Measurements from ENCODE around the gene FPR2. TPM values are rescaled to one million over a fixed set of nuclear protein-coding genes. Genes with fewer than 3 reads are reported as not detected.

The FPR2 gene
- total and polyA plus RNA-seq, 9 of the 15 experiments (the other 6 are each of a cell fraction or from before 2014, with no cell fraction given), result 0.03 to 0.15 (median 0.07) TPM; not detected in 6

DNA sequence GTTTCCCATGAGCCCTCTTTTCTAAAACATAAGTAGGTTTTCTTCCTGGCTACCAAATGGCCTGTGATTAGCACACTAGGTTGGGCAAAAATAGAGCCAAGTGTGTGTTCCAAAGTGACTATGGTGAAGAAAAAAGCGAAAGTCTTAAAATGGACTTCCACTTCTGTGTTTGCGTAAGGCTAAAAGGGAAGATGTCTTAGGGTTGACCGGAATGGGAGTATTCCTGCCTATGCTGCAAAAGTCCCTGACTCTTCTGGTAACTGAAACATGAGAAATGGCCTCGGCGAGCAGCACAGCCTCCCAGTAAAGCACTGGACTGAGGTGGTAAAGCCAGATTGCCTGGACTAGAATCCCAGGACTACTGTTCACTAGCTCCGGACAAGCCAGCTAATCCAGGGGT lies 6.9 kb upstream of the FPR2 start (continued):
- TF ChIP-seq, protein P1, sequence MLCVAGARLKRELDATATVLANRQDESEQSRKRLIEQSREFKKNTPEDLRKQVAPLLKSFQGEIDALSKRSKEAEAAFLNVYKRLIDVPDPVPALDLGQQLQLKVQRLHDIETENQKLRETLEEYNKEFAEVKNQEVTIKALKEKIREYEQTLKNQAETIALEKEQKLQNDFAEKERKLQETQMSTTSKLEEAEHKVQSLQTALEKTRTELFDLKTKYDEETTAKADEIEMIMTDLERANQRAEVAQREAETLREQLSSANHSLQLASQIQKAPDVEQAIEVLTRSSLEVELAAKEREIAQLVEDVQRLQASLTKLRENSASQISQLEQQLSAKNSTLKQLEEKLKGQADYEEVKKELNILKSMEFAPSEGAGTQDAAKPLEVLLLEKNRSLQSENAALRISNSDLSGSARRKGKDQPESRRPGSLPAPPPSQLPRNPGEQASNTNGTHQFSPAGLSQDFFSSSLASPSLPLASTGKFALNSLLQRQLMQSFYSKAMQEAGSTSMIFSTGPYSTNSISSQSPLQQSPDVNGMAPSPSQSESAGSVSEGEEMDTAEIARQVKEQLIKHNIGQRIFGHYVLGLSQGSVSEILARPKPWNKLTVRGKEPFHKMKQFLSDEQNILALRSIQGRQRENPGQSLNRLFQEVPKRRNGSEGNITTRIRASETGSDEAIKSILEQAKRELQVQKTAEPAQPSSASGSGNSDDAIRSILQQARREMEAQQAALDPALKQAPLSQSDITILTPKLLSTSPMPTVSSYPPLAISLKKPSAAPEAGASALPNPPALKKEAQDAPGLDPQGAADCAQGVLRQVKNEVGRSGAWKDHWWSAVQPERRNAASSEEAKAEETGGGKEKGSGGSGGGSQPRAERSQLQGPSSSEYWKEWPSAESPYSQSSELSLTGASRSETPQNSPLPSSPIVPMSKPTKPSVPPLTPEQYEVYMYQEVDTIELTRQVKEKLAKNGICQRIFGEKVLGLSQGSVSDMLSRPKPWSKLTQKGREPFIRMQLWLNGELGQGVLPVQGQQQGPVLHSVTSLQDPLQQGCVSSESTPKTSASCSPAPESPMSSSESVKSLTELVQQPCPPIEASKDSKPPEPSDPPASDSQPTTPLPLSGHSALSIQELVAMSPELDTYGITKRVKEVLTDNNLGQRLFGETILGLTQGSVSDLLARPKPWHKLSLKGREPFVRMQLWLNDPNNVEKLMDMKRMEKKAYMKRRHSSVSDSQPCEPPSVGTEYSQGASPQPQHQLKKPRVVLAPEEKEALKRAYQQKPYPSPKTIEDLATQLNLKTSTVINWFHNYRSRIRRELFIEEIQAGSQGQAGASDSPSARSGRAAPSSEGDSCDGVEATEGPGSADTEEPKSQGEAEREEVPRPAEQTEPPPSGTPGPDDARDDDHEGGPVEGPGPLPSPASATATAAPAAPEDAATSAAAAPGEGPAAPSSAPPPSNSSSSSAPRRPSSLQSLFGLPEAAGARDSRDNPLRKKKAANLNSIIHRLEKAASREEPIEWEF (CRISPR knock-in tag; IDR thresholded peaks at IDR 0.05), result no peak
- TF ChIP-seq NR2C1 (IDR thresholded peaks at IDR 0.05) (no peak), NR2C1 (tag; IDR thresholded peaks at IDR 0.05) (no peak), CEBPZ (IDR thresholded peaks at IDR 0.05; ENCODE audit: borderline replicate concordance, low read depth, low read length) (no peak), CBFA2T2 (conservative IDR thresholded peaks at IDR 0.05) (no peak), ZNF589 (CRISPR knock-in tag; IDR thresholded peaks at IDR 0.05; ENCODE audit: low read depth) (no peak), SIRT6 (IDR thresholded peaks at IDR 0.05; ENCODE audit: low read depth, low read length) (no peak), ZNF23 (CRISPR knock-in tag; IDR thresholded peaks at IDR 0.05) (no peak)

All from K562 (cell line).